NOMO-1 treated with dmso at 0.1 percent for 144 hours (cell line): ENCODE results near the gene CFAP92.

Experiments used
- DNase-seq: peaks from one replicate; lab custom pipeline; 2025; ENCODE audit not compliant: unreplicated experiment; lab: John Stamatoyannopoulos, UW

CFAP92 gene

DNA sequence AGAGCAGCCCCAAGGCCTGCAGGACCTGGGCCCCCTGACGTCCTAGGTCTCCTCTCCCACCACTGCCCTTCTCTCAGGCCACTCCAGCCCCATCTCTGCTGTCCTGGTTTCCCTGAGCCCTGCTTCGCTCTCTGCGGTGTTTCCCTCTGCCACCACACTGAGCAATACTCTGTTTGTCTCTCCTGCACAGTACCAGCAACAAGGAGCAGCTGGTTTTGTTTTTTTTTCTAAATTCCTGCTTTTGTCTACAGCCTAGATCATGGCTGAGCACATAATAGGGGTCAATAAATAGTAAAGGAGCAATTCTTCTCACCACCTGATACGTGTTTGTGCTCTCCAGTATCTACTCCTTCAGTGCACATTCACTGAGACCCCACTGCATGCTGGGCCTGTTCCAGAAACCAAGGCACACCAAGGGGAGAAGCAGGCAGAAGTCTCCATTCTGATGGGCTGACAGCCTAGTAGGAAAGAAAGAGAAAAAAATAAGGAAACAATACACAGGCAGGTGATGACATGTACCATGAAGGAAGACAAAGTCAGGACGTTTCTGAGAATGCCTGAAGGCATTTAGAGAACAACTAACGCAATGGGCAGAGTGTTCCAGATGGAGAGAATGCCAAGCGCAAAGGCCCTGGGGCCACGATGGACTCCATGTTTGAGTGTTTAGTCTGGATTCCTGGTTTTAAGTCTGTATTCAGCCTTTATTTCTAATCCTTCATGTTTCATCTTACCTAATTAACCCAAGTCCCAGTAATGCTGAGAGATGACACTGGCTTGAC lies 120.4 kb downstream of the CFAP92 start:
- DNase-seq, result no peak

DNA sequence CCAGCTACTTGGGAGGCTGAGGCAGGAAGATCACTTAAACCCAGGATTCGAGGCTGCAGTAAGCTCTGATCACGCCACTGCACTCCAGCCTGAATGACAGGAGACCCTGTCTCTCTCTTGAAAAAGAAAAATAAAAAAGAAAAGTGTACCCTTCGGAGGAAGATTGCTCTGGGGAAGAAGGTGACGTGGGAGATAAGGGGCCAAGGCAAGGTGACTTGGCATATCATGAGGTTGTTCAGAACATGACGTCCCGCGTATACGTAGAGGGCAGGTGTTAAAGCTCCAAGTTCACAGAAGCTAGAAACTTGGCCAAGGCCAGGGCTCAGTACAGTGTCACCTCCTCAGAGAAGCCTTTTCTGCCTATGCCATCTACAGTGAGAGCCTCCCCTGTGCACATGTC lies 121.1 kb downstream of the CFAP92 start:
- DNase-seq, result no peak

DNA sequence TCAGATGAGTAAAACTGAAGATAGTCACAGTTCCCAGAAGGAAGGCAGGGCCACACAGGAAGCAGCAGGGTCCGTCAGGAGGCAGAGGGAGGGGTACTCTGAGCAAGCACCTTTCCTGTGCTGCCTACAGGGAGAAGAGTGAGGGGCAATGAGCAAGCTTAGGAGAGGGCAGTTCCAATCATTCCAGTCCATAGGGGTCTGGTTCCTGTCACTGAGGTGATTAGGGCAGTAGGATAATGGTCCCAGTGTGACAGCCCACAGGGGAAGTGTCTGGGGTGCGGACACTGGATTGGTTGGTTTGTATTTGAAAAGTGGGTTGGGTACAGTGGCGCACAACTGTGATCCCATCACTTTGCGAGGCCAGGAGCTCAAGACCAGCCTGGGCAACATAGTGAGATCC lies 121.6 kb downstream of the CFAP92 start:
- DNase-seq, result no peak

- no peak for DNase-seq
These were observed 123.5 kb downstream of the CFAP92 start for GRCh38 chr3:128870347-128870746.

DNA sequence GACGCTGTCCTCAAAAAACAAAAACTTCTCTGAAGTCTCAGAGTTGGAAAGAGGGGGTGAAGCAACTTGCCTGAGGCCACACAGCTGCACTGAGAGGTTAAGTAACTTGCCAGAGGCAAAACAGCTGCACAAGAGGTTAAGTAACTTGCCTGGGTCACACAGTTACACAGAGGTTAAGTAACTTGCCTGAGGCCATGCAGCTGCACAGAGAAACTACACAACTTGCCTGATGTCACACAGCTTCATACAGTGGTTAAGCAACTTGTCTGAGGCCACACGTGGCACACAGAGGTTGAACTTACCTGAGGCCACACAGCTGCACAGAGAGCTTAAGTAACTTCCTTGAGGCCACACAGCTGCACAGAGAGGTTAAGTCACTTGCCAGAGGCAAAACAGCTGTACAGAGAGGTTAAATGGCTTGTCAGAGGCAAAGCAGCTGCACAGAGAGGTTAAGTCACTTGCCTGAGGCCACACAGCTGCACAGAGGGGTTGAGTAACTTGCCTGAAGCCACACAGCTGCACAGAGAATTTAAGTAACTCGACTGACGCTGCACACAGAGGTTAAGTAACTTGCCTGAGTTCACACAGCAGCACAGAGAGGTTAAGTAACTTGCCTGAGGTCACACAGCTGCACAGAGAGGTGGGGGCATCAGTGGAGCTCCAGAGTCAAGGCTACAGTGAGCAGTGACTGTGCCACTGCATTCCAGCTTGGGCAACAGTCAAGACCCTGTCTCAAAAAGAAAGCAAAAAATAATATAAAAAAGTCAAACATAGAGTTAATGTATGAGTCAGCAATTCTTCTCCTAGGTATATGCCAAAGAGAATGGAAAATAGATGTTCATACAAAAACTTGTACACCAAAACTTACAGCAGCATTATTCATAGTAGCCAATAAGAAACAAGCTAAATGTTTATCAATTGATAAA lies 126.4 kb downstream of the CFAP92 start:
- no peak for DNase-seq

DNA sequence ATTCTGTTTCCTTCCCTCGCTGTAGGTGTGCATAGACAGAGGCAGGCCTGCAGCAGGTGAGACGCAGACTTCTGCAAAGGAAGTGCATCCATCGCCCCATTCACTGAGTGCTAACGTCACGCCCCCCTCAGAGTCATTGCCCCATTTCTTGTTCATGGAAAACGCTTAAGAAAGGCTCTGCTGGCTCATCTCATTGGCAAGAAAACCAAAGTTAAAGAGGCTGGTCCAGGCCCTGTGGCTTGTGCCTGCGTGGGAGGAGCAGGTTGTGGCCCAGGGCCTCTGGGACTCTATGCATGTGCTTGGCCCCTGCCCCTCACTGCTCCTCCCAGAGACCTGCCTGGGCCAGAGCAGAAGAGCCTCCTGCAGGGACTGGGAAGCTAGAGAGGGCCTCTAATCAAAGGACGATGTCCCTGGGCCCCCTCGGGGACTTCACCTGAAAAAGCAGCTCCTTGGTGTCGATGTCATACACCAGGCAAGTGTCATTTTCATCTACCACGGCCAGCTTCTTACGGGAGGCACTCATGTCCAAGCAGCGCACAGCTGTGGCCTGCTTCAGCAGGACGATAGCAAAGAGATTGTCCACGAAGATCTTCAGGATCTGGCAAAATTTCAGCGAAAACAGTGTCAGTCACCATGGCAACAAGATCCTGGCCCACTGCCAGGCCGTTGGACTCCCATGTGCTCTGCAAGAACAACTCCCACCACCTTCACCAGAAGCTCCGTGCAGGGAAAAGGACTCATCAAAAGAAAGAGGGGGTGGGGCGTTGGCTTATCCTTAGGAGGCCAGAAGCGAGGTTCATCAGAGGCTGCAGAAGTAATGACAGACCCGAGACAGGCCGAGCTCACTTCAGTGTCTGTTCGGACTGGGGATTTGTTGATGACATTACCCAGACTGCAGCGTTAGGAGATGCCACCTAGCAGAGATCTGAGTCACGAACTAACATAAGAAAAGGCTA lies 128.7 kb downstream of the CFAP92 start:
- peak; percentile 62 for DNase-seq

- peak; percentile 82 for DNase-seq
These were observed 129.5 kb downstream of the CFAP92 start for GRCh38 chr3:128864351-128864811.

DNA sequence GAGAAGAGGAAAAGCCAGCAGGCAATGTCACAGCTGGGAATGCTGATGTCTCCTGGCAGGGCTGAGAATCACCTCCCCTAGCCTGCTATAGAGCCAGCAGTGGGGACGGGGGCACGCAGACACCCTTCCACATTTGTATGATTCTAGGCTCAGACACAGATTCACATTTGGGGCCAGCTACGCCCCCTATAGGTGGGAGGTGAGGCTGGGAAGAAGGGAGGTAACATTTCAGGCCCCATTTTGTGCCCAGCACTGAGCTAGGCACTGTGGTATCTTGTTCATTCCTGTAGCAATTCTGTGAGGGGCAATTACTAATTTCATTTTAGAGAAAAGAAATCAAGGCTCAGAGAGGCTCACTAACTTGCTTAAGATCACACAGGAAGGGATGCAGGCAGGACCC lies 130.3 kb downstream of the CFAP92 start:
- no peak for DNase-seq

DNA sequence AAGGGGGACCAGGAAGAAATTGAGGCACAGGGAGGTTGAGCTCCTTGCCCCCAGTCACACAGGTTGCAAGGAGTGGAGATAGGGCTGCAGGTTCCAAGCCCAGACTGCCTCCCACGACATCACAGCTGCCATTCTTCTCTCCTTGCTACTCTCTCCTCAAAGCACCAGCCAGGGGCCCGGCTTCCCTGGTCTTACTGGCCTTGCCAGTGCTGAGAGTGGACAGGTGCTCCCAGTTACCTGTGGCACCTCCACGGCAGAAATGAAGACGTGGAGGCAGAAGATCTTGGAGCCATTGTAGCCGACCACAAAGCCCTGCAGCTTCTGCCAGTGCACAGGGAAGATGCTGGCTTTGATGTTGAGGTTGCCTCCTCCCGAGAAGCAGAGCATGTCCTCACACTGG lies 132.4 kb downstream of the CFAP92 start:
- no peak for DNase-seq
